Upper lobe of left lung (tissue), 4 donors: ENCODE results near the gene PTPN6.
A peak's percentile ranks its signal among the peaks of the same experiment; 100 is the strongest.

Experiments used
- EP300 ChIP-seq, 4 donors: sonication (generic); formaldehyde crosslinking; IDR thresholded peaks; one replicate each; pipeline ENCODE4 v1.5.1; 2017; ENCODE audit warnings: antibody characterized with exemption in 4 of 4, control low read depth in 2 of 4
- POLR2A ChIP-seq, 4 donors: fragments of 450-650 bp; IDR thresholded peaks; one replicate each; pipeline ENCODE4 v1.5.1; 2016 to 2017; ENCODE audit warnings: antibody characterized with exemption in 4 of 4, mild to moderate bottlenecking in 2 of 4
- POLR2AphosphoS5 ChIP-seq, 2 donors: sonication (generic); formaldehyde crosslinking; IDR thresholded peaks; one replicate each; pipeline ENCODE4 v1.5.1; 2017; ENCODE audit warnings: antibody characterized with exemption in 2 of 2
- TF ChIP-seq, protein P1 (sequence below), 6 experiments: fragments of 450-650 bp in 4 of 6; fragments of 200-600 bp in 2 of 6; sonication (generic) in 2 of 6; IDR thresholded peaks; one replicate each; pipeline ENCODE4 v1.5.1; 2016 to 2019; ENCODE audit warnings: antibody characterized with exemption in 6 of 6

DNA sequence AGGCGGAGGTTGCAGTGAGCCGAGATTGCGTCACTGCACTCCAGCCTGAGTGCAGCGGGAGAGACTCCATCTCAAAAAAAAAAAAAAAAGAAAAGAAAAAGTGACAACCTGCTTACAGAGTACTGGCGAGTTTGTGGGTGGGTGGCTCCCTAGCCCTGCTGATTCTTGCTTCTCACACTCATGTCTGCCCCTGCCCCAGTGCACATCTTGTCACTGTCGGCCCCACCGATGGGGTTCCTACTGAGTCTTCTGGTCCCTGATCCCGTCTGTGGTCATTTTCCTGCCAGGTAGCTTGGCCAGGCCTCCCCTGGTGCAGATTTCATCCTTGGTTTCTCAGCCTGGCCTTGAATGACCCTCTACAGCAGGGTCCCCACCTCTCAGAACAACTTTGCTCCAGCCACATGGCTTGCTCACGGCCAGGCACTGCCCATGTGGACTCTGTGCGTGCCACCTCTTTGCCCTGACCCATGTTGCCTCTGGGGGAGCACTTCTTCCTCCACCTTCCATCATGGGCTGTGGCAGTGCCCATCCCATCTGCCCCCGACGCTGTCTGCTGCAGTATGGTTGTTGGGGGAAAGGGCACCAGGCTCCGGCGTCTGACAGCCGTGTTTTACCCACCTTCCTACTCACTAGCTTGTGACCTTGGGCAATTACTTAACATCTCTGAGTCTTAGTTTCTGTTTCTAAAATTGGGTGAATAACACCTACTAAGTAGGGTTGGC lies 2.1 kb upstream of the PTPN6 start:
- TF ChIP-seq, protein P1, sequence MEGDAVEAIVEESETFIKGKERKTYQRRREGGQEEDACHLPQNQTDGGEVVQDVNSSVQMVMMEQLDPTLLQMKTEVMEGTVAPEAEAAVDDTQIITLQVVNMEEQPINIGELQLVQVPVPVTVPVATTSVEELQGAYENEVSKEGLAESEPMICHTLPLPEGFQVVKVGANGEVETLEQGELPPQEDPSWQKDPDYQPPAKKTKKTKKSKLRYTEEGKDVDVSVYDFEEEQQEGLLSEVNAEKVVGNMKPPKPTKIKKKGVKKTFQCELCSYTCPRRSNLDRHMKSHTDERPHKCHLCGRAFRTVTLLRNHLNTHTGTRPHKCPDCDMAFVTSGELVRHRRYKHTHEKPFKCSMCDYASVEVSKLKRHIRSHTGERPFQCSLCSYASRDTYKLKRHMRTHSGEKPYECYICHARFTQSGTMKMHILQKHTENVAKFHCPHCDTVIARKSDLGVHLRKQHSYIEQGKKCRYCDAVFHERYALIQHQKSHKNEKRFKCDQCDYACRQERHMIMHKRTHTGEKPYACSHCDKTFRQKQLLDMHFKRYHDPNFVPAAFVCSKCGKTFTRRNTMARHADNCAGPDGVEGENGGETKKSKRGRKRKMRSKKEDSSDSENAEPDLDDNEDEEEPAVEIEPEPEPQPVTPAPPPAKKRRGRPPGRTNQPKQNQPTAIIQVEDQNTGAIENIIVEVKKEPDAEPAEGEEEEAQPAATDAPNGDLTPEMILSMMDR (IDR thresholded peaks at IDR 0.05) = peak in 2 of 6 experiments; percentile 36 to 37
- TF ChIP-seq EP300 (IDR thresholded peaks at IDR 0.05) (peak in 1 of 4 donors; percentile 33), POLR2A (IDR thresholded peaks at IDR 0.05) (peak in 1 of 4 donors; percentile 13), POLR2AphosphoS5 (IDR thresholded peaks at IDR 0.05) (peak in 1 of 2 donors; percentile 40)
